NCI-H2107 treated with DMSO at 0.1 percent for 48 hours (cell line): Measurements from ENCODE around the gene KCNAB1.

Experiments
- DNase-seq: peaks from one replicate; lab custom pipeline; 2025; ENCODE audit not compliant: unreplicated experiment; lab: John Stamatoyannopoulos, UW

The KCNAB1 gene

DNA sequence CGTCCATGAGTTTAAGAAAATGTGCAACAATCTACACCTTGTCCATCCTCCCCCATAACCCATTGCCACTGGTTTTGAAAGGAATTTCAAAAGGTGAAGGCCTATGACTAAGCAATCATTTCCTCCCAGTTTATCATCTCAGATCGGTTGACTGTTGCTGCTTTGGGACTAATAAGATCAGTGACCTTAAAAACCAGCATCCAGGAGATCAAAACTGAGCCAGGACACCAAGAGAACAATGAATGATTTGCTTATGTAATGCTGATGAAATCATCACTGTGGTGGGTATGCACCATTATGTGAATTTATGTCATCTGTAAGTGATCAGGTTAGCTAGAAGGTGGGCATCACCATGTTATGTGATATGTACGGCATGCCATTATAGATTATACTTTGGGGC lies 239.0 kb downstream of the KCNAB1 start:
- no peak for DNase-seq

DNA sequence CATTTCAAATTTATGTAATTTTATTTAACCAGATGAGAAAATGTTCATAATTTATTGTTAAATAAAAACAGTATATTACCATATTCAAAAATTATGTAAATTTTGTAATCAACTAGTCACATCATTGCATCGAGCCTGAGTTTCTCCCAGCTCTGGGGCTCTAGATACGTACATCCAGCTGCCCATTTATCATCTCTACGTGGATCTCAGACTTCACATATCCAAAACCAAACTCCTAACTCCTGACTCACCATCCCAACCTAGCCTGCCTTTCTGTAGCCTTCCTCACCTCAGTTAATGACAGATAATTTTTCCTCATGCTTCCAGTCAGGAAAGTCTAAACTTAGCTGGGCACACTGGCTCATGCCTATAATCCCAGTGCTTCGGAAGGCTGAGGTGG lies 239.7 kb downstream of the KCNAB1 start:
- DNase-seq: no peak

DNA sequence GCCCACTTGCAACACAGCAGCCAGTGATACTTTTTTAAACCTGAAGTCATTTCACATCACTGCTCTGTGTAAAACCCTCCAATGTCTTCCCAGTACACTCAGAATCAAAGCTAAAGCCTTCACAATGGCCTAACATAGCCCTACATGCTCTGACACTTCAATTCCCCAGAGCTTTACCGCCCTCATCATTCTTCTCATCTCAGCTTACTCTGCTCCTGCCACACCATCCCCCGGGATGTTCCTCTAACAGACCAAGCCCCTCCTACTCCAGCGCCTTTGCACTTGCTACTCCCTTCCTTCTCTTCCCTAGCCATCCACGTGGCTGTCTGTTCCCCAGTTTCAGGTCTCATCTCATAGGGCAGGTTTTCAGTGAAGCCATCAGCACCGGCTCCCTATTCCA lies 240.6 kb downstream of the KCNAB1 start:
- DNase-seq: no peak

DNA sequence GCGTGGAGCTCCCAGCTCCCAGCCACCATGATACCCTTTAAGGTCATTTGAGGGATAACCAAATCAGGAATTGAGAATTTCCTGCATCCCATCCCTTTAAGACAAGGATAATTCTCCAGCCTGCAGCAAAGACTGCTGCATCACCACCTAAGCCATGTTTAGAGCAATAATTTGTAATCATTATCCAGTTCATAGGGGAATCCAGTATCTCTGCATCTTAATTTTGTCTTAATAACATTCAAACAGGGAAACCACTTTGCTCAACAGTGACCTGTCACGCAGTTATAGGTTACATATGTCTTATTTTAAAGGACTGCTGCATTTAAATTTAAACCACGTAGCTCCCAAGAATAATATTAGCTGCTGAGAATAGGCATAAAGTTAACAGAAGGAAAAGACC lies 246.2 kb downstream of the KCNAB1 start:
- no peak for DNase-seq

DNA sequence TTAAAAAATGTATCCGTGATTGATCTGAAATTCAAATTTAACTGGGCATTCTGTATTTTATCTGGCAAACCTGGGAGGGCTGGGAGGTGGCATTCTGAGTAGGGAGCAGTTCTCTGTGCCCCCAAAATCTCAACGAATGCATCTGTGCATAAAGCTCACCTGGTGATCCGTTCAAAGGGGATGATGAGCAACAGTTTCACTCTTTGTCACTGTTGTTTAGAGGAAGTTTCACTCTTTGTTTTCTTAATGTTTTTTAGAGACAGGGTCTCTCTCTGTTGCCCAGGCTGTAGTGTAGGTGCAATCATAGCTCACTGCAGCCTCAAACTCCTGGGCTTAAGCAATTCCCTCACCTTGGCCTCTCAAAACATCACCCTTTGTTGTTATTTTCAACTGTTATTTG lies 247.8 kb downstream of the KCNAB1 start:
- no peak for DNase-seq

DNA sequence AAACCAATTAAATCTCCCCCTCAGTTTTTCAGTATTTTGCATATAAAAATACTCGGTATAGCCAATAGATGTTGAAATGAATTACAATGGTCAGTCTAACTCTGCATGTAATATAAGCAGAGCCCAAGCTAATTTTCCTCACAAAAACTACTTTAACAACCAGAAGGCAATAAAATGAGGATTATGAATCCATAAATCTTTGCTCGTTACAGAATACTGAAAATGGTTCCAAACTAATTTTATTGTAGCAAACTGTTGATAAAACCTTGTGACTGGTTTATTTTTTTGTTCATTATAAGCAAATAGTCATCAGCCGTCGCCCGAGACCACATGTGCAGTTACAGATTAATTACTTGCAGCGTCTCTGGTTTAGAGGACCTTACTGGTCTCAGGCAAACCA lies 251.3 kb downstream of the KCNAB1 start:
- DNase-seq: no peak

DNA sequence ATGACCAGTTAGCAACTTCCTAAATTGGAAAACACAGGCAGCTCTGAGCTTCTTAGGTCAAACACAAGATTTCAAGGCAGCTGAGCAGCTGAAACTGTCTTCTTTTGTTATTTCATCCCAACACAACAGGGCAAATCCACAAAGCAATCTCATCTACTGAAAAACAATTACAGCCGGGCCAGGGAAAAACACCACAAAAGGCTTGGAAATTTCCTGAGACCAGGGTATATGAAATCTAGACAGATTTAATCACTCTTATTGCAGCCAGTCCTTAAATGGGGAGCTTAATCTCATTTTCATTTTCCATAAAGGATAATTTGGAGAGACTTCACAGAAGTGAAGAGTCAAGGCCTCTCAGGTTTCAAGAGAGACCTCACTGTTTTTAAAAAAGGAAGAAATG lies 252.7 kb downstream of the KCNAB1 start:
- no peak for DNase-seq

DNA sequence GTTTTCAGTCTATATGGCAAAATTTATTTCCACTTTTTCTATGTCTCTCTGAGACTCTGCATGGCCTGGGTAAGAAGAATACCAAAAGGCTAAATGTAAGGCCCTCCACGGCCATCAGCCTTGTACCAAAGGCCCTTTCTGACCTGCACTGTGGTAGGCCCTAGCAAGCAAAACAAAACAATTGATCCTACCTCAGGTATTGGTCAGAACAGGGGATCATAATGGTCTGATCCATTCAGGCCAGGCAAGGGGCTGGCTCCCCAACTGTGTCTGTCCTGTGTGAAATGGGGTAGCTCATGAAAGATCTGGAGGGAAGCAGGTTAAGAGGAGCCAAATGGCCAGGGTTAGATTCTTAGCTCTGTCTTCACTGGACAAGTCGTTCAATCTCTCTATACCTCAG lies 253.3 kb downstream of the KCNAB1 start:
- DNase-seq: no peak

DNA sequence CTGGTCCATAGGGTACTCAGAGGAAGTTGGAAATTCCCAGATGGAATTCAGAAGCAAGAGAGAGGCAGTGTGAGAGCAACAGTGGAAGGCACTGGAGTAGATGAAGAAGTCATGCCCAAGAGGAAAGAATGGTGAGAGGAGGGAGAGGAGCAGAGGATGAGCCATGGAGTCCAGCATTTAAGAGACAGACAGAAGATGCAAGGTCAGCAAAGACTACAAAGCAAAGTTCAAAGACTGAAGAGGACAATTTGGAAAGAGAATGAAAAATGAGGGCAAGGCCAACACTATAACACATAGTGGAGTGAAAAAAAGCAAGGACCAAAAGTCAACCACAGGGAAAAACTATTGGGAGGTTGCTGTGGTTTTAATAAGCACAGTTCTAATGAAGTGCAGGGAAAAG lies 255.8 kb downstream of the KCNAB1 start:
- no peak for DNase-seq

DNA sequence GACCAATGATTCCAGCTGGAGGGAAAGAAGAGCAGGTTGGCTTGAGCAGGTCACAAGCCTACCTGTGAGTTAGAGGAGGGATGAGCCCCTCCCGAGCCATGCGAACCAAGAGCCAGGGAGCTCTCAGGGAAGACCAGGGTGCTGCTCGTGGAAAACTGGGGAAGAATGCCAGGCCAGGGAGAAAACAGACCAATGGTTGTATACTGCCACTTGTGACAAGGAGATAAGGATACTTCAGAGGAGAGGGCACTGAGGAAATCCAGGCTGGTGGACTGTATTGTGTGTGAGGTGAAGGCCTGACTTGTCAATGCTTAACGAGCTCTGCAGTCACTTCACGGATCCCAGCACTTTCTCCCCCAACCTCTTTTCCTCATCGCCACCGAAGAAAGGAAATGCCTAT lies 256.9 kb downstream of the KCNAB1 start:
- no peak for DNase-seq

DNA sequence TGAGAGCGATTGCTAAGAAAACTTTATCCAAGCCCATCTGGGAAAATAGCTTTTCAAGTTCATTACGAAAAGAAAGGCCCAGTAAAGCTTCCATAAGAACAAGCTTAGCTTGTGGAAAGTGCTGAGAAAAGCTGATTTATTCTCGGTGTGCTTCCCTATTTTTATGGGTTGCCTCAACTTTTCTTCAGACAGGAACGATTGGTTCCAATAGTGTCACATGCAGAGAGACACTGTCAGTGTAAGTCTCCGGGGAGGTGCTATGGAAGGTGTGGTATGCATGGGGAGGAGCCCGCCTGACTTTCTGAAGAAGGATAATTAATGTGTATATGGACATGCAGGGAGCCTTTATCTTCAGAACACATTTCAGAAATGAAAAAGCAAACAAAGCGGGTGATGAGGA lies 257.3 kb downstream of the KCNAB1 start:
- no peak for DNase-seq

DNA sequence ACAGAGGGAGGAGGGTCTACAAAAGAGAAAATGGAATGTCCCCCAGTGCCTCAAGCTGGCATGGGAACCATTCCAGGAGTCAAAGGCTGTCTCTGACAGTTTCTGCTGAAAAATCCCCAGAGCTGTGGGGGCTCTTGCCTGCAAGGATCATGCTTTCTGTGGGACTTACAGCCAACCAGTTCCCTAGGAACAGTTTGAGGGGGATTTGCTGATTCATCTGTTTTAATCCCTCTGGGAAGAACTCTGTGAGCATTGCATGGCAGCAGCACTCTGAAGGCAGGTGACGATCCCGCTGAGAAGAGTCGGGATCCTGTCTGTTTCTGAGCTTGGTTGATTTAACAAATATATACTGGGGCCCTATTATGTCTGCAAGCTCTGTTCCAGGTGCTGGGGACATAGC lies 258.5 kb downstream of the KCNAB1 start:
- DNase-seq: no peak

DNA sequence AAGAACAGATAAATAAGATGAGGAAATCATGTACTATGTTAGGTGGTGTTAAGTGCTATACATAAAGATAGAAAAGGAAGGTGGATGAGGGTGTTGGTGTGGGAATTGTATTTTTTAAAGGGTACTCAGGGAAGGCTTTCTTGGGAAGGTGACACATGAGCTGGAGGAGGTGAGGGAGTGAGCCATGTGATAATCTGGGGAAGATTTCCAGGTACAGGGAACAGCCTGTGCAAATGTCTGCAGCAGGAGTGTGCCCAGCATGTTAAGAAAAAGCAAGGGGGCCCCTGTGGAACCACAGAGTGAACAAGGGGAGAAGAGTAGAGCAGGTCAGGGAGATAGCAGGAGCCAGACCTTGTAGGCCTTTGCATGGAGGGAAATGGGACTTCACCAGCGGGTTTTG lies 258.9 kb downstream of the KCNAB1 start:
- no peak for DNase-seq

DNA sequence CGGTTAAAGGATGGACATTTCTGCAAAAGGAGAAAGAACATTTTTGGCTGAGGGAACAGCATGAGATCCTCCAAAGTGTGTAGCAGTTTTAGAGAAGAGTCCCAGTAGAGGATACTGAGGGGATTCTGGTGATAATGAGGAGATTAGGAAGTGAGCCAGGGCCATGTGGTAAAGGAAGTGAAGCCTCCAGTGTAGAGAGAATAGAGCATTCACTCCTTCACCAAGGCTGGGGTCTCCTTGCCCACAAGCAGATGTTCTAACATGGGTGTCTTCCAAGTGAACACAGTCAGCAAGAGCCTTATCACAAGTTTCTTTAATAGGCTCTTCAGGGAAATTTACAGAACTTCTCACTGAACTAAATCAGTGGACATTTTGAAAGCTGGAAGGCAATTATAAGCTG lies 260.9 kb downstream of the KCNAB1 start:
- DNase-seq: no peak

DNA sequence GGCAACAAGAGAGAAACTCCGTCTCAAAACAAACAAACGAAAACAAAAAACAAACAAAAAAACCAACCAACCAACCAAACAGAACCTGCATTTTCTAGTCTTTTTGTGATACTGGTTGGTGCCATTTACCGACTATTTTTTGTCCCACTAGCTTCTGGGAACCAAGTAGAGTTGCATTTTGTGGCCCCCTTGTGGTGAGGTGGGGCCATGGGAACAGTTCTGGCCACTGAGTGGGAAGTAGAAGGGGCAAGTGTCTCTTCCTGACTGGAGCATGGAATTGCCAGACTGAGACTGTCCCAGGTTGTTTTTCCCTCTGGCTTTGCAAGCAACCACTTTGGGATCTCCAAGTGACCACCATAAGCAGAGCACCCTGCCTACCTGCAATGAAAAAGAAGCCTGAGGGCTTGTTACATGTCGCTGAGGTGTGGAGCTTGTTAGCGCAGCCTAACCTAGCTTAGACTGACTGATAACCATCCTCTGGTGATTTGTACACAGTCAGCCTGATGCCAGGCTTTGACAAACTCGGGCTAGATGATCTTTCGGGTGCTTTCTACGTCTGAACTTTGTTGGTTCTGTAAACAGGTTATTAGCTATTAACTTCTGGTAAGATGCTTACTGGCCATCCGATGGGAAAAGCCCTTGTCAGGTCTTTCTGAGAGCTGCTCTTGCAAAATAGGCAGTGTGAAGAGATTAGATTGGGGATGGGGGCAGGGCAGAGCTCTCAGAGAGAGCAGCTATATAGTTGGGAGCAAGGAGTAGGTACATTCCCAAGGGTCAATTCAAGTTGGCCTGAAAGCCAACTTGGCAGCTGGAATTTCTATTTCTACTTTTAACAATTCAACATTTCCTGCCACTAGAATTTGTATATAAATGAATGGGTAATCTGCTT lies 262.3 kb downstream of the KCNAB1 start:
- no peak for DNase-seq

DNA sequence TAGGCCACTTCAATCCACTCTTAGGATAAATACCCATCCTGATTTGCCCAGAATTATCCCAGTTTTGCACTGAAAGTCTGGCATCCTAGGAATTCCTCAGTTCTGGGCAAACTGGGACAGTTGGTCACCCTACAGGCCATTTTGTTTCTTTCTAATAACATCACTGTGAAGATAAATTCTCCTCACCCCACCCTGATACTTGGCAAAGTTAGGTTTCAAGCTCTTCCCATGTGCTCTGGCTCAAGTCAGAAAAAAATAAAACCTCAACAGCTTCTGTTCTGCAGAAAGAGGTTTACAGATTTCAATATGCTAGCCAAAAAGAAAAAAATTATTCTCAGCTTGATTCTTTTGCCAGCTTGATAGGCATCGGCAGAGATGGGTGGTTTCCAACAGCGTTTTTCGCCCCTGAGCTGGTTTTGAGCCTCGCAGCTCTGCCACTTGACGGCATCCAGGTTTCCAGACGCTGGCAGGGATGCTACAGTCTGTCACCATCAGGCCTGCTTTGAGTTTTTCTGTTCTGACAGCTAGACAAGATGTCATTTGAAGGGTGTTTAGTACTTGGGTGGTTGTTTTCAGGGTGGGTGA lies 263.2 kb downstream of the KCNAB1 start:
- DNase-seq: no peak

DNA sequence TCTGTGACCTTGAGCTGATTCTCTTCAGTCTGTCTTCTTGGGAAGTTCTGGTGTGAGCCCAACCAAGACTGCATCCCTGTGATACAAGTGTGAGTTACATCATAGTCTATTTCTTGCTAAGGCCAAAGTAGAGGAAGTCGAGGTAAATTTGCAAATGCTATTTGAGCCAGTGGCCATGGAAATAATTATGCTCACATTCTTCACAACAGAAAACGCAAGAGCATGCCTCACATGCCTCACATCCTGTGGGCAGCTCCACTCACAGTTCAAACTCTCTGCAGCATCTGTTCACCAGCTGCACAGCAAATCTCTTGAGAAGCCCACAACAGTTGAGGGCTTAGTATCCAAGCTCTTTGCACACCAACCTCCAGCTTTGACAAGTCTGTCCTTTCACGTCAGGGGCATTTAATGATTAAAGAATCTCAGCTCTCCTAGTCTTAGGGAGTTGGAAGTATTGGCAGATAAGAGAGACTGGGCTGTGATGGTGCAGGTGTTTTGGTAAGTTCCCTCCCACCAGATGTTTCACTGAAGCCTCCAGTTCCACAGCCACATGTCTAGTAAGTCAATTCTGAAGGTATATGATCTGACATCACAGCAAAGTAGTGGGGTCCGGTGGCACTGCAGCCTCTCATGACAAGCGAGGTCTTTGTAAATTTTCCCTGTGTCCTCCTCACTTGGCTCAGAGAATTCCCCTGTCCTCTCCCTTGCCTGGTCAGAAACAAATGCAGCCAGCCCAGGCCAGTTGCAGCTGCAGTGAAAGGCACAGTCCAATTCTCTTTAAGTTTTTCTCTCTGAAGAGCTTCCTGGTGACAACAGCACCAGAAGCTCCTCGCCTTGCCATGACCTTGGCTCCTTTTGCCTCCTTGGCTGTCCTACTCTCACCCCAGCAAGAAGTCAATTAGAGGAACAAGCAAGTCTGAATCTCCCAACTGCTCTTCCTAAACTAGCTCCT lies 268.4 kb downstream of the KCNAB1 start:
- no peak for DNase-seq

DNA sequence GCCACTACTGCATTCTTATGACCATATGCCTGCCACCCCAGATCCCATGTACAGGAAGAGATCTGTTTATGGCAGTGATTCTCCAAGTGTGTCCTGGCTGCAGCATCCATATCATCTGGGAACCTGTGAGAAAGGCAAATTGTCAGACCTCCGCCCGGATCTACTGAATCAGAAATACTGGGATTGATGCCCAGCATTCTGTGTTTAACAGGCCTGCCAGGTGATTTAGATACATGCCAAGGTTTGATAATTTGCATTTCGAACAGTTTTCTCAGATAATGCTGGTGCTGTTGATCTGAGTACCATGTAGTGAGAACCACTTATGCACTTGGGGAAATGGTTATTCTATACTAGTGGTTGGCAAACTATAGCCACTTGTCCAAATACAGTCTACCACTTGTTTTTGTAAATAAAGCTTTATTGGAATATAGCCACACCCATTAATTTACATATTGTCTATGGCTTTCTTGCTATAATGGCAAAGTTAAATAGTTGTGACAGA lies 269.1 kb downstream of the KCNAB1 start:
- no peak for DNase-seq

DNA sequence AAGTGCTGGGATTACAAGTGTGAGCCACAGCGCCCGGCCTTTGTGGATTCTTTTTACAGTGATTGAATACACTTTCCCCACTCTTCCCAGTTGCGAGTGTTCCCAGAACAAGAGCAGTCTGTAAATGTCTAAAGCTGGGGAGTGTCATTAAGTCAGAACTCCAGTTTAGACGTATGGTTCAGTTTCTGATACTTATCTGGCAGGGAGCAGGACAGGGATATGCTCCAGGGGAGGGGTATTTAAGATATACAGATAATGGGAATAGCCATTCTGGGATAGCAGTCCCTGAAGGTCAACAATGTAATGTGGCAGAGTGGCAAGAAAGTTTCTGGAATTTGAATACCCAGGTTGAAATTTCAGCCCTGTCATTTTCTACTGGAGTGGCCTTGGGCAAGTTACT lies 270.5 kb downstream of the KCNAB1 start:
- DNase-seq: no peak

DNA sequence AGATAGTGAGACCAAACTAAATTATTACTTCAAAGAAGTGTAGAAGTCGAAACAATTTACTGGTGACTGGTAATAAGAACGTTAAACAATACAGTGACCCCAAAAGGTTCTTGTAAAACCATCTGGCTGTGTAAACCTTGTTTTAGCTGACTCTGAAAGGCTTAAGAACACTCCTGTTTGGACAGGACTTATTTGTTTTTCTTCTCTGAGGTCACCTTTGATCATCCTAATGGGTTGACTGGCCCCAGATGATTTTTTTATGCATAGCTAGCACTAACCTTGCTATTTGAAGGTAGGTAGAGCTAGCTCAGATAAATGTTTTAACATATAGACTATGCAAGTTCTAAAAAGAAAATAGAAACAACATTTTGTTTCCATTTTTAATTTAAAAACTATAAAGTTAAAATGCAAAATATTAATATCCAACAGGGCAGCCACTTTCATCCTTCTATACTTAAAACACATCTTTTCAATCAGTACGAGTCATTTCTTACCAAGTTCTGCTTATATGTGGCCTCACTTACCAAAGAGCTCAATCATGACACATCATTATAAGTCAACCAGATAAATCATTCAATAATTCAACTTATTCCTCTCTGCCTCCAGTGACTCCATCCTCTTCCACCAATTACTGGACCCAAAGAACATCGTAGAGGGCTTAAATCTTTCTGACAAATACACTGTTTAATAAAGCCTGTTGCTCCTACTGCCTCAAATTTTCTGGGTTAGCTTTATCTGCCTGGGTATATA lies 275.8 kb downstream of the KCNAB1 start:
- no peak for DNase-seq

DNA sequence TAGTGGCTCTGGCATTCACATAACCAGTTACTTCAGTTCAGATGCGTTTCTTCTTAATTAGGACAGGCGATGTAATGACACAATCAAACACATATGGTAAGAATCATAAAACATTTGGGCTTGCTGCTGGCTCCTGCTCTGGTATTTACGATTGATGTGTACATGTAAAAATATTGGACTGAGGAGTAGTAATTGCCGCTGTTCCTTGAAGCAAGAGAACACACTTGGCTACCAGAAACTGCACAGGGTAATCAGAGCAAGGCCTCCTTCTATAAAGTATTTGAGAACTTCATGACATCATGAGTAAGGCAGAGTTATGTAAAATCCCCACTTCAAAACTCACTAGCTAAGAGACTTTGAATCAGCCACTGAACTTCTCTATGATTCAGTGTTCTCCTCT lies 276.5 kb downstream of the KCNAB1 start:
- no peak for DNase-seq
